ENCODE measurements around the gene ANO10.

ANO10 gene

DNA sequence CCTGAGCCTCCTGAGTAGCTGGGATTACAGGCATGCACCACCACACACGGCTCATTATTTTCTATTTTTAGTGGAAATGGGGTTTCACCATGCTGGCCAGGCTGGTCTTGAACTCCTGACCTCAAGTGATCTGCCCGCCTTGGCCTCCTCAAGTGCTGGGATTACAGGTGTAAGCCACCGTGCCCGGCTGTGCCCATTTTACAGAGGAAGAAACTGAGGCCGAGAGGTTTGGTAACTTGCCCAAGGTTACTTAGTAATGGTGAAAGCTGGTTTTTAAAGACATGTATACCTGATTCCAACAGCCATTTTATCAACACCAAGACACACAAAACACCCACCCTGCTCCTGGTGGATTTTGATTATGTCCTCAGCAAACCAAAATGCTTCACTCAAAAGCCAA is 206.7 kb downstream of the ANO10 start:
- no peak for DNase-seq (ENCODE audit: low read depth)

DNA sequence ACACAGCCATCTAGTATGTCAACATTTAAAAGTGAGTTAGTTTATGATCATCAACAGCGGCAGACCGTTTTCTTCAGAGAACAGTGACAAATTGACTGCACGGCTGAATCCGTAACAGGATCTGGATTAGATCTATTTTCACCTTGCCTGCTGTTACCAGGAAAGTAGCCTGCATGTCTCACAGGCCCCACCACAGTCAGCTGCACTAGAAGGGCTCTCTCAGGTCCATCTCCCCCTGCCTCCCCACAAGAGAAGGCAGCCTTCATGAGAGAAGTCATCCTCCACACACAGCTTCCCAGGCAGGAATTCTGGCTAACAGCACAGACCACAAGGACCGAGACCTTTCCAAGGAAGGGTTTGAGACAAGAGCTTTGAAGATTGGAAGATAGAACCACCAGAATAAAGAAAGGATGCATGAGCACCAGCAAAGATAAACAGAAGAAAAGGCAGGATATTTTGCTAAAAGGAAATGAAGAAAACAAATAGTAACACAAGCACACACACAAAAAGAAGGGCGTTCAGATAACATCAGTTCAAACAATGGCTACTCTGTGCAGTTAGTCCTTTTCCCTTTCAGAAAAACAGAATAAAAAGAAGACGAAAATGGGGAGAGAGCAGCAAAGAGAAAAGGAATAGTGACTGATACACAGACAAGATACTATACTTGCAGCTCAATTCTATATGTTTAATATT is 208.0 kb downstream of the ANO10 start:
- no peak for DNase-seq (ENCODE audit: low read depth)

DNA sequence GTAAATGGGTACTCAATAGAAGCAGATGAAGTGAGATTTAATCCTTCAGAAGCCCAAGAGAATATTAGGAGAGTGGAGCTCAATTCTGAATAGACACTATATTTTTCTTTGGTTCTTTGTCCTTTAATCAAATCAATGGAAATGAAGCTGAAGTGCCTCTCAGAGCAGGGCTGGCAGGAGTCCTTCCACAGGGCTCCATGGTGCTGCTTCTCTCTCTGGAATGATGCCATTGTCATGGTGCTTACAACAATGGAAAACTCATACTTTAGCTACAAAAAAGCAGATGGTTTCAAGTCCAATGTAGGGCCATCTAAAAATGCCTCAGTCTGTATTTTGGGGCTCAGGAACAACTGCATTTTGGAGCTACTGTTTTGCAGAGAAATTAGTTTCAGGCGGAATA is 210.4 kb downstream of the ANO10 start:
- no peak for DNase-seq (ENCODE audit: low read depth)

DNA sequence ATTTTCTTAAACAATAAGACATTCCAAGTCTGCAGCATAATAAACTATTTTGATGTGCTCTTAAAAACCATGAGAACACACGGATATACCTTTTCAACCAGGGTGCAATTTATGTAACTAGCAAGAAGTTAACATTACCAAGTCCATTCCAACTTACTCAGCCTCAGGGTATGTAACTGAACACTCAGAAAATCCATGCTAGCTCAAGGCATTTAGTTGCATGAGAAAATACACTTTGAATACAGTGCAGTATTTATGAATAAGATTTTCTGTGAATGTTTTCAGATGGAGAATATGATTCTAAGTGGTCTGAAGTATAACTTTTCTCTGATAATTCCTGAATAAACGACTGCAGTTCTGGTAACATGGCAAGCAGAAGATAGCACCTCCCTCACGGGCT is 211.2 kb downstream of the ANO10 start:
- no peak for DNase-seq (ENCODE audit: low read depth)

DNA sequence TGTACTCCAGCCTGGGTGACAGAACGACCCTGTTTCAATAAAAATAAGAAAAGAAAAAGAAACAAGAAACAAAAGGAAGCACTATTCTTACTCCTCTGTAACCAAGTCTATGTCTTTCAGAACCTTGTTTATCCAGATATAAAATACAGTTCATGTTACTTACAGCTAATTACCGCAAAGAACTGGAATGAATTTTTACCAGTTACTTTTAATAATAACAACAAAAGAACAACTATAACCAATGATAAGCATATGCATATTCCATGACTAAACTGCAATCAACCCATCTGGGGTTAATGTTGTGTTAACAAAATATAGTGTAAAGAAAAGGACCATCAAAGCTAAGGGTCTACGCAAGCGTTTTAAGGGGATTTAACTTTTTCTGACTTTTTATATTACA is 212.3 kb downstream of the ANO10 start:
- DNase-seq (ENCODE audit: low read depth) = no peak

DNA sequence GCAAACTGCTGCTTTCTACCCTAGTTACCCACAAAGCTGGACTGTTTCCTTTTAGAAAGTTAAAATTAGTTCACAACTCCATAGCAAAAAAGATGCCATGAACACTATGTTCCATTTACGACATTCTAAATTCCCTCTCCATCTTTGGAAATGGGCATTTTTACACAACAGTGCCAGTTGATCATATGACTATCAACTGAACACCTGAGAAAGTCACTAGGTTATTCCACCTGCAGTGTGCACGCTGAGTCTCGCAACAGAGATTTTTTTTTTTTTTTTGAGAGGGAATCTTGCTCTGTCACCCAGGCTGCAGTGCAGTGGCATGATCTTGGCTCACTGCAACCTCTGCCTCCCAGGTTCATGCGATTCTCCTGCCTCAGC is 215.2 kb downstream of the ANO10 start:
- no peak for DNase-seq (ENCODE audit: low read depth)

DNA sequence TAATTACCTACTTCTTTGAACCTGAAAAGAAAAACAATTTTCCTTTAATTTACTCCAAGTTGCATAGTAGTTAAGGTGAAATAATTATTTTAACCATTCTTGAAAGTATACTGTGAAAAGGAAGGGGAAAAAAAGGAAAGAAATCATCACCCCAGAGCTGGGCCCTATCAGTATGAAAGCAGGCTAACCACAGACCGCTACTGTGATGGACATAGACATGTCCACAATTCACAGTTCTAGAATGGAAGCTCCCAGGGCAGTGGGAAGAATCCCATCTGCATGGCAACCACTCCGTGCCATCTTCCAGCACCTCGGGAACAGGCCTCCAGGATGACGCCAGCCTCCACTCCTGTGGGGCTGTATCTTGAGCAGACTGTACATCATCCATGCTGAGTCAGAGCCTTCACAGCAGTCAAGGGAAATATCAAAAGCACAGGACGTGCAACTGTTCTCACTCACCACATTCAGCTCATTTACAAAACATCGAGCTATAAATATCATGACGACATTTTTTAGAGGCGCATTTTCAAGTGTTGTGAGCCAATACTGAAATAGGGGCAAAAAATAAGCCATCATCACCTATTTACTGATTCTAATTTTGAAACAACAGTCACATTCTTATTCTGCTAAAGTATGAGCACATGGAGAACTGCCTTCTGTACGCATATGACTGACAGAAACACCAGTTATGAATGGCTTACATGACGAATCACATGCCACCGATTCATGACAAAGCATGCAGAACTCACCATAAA is 215.7 kb downstream of the ANO10 start:
- no peak for DNase-seq (ENCODE audit: low read depth)

DNA sequence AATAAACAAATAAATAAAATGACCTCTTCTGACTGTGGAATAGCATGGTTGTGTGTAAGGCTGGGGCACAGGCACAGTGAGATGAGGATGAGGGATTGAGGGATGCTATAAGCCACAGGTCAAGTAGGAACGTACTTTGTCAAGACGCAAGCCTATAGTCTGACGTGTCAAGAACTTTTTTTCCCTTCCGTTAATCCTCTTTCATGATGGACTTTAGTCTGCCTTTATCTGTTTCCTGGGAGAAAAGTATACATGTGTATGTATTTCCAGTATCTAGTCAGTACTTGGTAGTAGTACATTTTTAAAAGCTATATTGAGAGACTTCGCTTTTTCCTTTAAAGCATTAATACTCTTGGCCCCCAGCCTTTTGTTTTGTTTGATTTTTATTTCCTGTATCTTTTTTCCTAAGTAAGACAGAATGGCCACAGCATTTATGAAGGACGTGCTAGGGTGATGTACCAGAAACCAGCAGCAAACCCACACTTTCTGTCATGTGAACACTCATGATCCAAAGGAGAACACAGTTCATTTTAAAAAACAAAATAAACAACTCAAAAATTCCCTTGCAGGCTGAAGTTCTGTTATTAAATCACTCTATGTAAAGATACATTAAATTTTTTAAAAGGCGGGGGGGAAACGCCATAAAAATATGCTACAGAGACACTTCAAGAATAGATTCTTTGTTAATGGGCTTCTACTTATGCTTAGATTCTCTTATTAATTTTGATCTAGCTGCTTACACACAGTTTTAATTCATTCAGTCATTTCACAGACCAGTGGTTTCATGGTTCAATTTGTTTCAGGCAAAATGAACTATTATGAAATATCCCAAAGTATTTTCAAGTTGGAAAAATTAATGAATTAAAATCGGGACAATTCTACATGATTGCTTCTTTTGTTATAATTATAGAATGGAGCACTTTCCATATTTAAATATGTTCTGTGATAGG is 220.8 kb downstream of the ANO10 start:
- DNase-seq (ENCODE audit: low read depth) = no peak

DNA sequence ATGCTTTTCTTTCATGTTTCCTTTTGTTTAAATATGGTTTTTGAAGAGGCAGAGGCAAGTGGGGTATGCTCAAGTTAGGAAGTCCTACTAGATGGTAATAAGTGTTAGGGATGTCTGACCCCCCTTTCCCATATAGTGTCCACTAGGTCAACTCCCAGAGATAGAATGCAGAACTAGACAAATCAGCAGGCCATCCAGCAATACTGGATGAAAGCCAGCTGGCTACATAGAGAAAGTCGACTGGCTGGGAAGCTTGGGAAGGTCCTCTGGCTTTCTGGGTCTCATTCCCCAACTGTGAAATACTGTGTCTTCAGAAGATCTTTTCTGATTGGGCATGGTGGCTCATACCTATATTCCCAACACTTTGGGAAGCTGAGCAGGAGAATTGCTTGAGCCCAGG is 221.6 kb downstream of the ANO10 start:
- DNase-seq (ENCODE audit: low read depth) = no peak

DNA sequence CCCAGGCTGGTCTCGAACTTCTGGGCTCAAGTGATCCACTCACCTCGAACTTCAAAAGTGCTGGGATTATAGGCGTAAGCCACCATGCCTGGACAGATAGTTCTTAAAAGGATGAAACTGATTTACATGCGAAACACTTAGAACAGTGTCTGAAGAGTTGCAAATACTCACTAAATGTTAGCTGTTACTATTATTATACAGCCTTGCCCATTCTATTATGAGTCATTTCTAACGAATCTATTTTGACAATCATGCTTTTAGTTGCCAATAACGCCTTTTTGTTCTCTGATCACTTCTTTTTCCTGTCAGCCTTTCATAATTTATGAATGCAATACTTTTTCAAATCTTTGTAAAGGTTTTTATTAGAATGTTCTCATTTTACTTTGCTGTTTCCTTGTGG is 222.8 kb downstream of the ANO10 start:
- DNase-seq (ENCODE audit: low read depth) = no peak

DNA sequence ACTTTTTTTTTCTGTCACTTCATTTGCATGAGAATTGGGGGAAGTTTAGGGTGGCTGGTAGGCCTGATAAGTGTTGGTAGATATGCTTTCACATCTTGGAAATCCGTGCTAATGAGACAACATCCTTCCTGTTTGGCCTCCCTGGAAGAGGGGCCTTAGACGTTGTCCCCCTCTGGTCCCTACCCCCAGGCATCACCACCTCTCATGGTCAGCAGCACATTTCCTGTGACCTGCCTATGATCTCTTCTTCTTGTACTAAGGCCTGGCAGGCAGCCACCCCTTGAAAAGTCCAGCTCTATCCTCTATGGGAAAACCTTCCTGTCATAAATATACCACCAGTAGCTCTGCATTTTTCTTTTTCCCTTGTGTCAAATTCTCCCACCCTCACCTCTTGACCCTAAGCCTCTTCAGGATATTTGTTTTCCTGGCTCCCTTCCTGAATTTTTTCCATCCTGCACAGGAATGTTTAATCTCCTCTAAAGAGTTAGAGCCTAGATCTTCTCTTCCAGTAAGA is 227.7 kb downstream of the ANO10 start:
- DNase-seq (ENCODE audit: low read depth) = no peak

DNA sequence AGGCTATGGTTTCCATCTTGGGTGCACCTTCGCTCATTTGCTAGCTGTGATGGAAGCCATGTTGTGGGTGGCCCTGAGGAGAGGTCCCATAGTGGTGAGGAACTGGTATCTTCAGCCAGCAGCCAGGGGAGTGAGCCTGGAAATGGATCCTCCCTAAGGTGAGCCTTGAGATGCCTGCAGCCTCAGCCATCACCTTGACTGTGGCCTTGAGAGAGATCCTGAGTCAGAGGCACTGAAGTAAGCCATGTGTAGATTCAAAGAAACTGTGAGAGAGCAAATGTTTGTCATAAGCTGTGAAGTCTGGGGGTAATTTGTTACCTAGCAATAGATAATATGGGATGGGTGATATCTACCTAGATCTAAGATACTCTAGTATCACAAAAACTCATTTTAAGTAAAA is 230.2 kb downstream of the ANO10 start:
- DNase-seq (ENCODE audit: low read depth) = no peak

DNA sequence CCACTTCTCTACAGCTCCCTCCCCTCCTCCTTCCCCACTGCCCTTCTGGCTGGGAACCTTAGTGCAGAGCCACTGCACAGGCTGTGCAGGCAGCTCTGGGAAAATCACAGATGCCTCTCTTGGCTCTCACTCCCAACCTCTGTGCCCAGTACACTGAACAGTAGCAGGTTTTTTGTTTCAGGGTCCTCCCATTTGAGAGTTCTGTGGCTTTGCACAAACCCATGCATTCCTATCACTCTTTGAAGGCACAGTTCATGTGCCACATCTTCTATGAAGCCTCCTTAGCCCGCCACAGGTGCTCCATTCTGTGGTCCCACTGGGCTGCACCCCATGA is 231.6 kb downstream of the ANO10 start:
- no peak for DNase-seq (ENCODE audit: low read depth)

DNA sequence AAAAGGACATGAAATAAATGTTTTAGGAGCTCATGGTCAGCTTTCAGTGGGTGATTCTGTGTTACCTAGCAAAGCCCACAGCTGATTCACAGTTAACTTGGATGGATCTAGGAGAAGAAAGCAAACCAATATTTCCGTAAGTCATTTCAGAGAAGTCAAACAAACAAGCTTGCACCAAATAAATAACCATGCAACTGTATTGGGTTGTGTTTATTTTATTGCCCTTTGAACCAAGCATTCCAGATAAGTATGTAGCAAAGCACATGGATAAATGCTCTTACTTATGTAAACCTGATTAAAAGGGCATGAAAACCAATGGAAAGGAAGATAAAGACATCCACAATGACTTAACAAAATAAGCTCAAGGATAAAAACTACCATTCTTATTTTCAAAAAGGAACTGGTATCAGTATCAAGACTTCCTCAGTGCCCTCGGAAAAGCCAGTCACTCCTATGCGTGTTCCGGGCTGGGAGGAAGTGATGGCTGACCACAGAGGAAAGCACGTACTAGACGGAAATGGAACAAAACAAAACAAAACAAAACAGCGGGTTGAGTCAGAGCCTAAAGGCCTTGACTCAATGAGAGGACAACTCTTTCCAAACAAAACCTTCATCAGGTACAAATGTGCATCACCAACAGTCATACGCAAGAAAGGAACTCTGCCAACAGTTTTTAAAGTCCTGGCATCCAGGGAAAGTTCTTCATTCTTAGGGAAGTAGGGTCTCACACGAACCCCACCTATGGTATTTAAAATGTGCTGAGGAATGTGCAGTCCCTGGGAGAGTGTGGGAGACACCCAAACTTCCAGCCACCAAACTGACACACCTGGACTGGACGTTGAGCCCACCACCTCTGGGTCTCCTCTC is 232.2 kb downstream of the ANO10 start:
- DNase-seq (ENCODE audit: low read depth) = peak; percentile 62

DNA sequence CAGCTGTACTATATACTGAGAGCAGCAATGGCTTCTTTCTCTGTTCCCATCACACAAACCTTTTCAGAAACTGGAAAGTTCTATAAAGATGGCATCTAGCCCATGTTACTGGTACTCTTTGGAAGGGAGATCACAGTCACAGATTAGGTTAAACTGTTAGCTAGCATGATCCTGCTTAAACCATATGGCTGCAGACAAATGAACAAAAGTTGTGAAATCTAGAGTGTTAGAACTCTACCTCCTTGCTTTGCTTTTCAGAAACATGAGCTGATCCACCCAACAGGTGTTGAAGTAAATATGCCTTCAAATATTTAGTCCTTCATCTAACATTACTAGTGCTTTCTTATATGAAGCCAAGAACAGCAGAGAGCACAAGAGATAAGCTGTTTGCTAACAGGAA is 232.9 kb downstream of the ANO10 start:
- DNase-seq (ENCODE audit: low read depth) = no peak

DNA sequence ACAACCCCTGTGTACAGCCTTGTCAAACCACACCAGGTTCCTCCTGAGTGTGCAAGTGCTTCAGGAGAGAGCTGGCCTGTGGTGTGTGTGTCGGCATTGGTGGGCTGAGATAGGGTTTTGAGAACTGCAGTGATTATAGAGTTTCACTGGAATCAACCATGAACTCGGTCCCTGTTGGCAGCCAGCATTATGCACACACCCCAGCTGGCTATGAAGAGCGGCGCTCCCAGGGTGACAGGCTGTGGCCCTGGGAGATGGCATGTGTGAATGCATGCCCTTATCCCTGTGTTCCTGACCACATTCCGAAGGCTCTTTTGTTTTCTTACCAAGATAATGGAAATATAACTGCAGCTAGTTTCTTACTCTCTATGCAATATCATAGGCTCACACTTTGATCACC is 233.6 kb downstream of the ANO10 start:
- DNase-seq (ENCODE audit: low read depth) = no peak

DNA sequence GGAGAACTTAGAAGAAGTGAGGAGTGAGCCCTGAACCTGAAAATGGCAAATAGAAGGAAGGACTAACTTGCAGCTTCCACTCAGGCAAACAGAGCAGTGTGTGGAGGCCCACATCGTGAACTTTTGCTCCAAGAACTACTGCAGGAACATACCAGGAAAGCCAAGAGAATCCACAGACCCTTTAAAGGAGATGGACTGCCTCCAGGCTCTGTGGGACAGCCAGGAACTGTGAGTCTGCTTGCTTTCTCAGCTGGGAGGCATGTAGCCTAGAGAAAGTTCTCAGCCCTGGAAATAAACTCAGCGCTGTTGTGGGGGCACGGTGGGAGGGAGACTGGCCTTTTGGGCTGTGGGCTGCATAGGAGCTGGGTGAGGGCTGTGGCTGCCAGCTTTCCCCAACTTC is 242.5 kb downstream of the ANO10 start:
- no peak for DNase-seq (ENCODE audit: low read depth)

DNA sequence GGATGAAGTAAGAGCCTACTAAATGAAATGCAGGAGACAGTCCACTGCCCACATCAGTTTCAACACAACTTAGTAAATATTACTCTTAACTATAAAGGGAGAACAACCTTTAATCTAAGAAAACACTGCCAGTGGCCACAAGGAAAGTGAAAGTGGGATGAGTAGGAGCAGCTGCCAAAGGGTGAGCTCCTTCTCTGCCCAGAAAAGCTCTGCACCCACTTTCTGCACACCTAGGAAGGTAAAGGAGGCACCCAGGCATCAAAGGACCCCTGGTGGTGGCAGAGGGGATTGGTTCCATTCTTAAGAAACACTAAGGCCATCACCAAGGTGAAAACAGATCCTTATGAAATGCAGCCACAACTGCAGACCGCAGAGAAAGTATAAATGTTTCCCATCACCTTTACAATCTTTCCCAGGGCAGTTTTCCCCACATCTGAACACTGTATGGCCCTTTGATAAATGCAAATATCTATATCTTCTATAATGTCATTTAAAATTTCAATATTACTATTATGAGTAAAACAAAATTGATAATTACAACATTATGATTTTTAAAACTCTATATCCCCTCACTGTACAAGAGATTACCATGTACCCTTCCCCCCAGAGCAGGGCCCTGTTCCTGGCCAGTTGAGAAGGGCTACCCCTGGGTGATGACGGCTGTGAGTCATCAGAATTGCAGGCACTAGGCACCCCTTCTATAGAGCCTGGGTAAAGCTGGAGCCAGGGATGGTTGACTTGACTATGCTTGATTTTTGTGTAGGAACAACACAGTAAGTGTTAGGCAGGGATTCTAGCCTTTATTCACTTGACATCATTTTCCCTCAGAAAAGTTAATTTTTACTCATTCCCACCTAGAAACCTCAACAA is 243.5 kb downstream of the ANO10 start:
- DNase-seq (ENCODE audit: low read depth) = peak; percentile 60

DNA sequence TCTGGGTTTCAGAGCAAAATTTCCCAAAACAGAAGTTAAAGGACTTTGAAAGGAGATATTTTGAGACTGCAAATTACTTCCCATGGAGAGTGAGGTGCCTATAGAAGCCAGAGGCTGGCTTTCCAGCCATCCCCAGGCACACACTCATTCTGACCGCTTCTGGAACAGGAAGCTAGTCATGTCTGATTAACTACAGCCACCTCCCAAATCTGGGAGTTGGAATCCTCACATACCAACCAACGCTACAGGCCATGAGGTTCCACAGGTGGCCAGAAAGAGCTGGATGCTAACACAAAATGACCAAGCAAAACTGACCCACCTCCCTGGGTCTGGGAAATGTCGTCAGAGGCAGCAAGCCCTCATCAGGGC is 248.3 kb downstream of the ANO10 start:
- no peak for DNase-seq (ENCODE audit: low read depth)

DNA sequence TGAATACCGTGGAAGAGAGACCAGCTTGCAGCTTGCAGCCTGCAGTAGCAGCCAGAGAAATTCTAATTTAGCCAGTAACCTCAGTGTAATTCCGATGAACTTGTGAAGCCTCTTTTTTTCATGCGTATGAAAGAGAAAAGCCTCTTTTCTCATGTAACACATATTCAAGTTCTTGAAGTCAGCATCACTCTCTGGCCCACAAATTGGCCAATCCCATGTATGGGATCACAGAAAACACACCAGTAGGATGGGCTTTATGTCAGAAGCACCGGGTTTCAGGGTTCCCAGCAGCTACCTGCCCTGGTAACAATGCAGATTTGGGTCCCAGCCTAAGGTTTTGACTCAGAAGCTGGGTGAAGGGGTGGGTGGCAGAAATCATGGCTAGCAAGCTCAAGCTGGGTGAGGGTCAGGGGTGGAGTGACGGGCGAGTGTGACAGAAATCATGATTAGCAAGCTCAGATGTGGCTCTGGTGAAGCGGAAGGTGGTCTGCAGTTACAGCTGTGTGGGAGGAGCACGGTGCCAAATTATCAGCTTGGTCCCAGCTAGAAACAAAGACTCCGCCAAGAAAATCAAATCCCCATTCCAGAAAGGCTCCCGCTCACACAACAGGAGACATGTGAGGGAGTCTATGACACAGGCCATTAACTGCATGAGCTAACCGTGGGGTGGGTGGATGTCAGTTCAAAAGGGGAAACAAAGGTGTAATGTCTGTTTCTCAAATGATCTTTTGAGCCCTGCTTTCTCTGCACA is 248.8 kb downstream of the ANO10 start:
- DNase-seq (ENCODE audit: low read depth) = no peak
